Measurements from ENCODE around the gene TRAIP. TPM values are rescaled to one million over a fixed set of nuclear protein-coding genes. Genes with fewer than 3 reads are reported as not detected.
"Not testable (repeated sequence)": the region's sequence is repeated elsewhere in the genome, so short reads cannot be mapped to it uniquely, and the experiment has no call there.

The TRAIP gene
- total RNA-seq, 1 donor from 2014 or later = 3.2 TPM

DNA sequence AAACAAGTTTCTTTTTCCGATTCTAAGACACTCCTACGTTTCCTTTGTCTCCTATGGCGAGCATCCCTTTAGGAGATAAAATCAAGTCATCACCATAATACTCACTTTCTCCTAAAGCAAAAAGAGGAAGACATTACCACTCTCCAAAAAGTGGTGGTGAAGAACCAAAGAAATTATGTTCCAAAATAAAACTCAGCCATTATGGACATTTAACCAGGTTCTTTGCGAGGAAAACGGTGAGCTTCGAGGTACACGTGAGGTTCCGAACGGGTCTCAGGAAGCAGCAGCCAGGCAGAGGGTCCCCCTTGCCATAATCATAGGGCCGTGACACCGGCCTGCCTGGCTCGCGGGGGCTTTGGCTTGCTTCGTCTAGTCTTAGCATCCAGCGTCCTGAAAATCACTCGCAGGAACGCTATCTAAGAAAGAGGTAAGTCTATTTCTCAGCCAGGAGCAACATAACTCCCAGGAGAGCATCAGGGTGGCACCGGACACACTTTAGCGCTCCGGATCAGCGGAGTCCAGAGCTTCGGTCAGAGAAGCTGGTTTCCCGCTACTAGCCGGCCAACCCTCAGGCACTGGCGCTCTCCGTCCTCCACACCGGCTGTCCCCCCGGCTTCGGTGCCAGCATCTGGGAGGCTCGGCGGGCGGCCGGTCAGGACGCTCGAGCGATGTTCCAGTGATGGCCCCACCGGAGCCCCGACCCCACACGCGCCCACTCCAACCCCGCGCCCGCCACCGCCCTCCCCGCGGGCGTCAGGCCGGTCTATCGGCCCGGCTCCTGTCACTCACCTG lies 70.6 kb downstream of the TRAIP start:
- H3K27ac Mint-ChIP-seq (ENCODE audit: unreplicated experiment) = peak overlapping the region; percentile 79
- peaks cover 14% of the 10 kb centered on the region for H3K4me1 ChIP-seq (ENCODE audit: insufficient read depth, low read length)
- peaks cover 2% of the 10 kb centered on the region for H3K36me3 ChIP-seq (ENCODE audit: insufficient read depth, low read length)
- H3K9ac ChIP-seq (ENCODE audit: low read length) = peak overlapping the region; percentile 87
- peaks cover 2% of the 10 kb centered on the region for H3K9me3 Mint-ChIP-seq (ENCODE audit: unreplicated experiment)
- peaks cover 13% of the 10 kb centered on the region for H4K20me1 ChIP-seq (ENCODE audit: insufficient read depth, low read length)
- peak overlapping the region; percentile 80 for H3K4me3 ChIP-seq (ENCODE audit: insufficient read depth, low read depth, low read length)
- H3K36me3 Mint-ChIP-seq (ENCODE audit: low read depth, unreplicated experiment) = peaks cover 7% of the 10 kb centered on the region
- peak overlapping the region; percentile 86 for H3K27ac ChIP-seq (ENCODE audit: low read depth, low read length)
- no peak for TF ChIP-seq EZH2 (IDR thresholded peaks at IDR 0.05; ENCODE audit: insufficient read depth, low read length)
- TF ChIP-seq, protein P1, sequence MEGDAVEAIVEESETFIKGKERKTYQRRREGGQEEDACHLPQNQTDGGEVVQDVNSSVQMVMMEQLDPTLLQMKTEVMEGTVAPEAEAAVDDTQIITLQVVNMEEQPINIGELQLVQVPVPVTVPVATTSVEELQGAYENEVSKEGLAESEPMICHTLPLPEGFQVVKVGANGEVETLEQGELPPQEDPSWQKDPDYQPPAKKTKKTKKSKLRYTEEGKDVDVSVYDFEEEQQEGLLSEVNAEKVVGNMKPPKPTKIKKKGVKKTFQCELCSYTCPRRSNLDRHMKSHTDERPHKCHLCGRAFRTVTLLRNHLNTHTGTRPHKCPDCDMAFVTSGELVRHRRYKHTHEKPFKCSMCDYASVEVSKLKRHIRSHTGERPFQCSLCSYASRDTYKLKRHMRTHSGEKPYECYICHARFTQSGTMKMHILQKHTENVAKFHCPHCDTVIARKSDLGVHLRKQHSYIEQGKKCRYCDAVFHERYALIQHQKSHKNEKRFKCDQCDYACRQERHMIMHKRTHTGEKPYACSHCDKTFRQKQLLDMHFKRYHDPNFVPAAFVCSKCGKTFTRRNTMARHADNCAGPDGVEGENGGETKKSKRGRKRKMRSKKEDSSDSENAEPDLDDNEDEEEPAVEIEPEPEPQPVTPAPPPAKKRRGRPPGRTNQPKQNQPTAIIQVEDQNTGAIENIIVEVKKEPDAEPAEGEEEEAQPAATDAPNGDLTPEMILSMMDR (IDR thresholded peaks at IDR 0.05; ENCODE audit: insufficient read depth, low read depth, low read length) = no peak
- peaks cover 50% of the 10 kb centered on the region for H3K79me2 ChIP-seq (ENCODE audit: insufficient read depth, low read length)
- H3K27me3 ChIP-seq (ENCODE audit: insufficient read depth, low read length) = no peaks in the 10 kb centered on the region
- no peaks in the 10 kb centered on the region for H3K9me3 ChIP-seq (ENCODE audit: insufficient read depth, low read depth, low read length)
- FAIRE-seq (no peak), DNase-seq (ENCODE audit: low read depth) (peak; percentile 30)
- H3K4me3 Mint-ChIP-seq (ENCODE audit: unreplicated experiment) = peak overlapping the region; percentile 91
- peak overlapping the region; percentile 86 for H3K4me2 ChIP-seq (ENCODE audit: low read length)
- H2AFZ ChIP-seq (ENCODE audit: low read depth, low read length) = peak overlapping the region; percentile 59
- H3K4me1 Mint-ChIP-seq (ENCODE audit: low read depth, unreplicated experiment) = peaks cover 14% of the 10 kb centered on the region
- no peaks in the 10 kb centered on the region for H3K27me3 Mint-ChIP-seq (ENCODE audit: low read depth, unreplicated experiment)

DNA sequence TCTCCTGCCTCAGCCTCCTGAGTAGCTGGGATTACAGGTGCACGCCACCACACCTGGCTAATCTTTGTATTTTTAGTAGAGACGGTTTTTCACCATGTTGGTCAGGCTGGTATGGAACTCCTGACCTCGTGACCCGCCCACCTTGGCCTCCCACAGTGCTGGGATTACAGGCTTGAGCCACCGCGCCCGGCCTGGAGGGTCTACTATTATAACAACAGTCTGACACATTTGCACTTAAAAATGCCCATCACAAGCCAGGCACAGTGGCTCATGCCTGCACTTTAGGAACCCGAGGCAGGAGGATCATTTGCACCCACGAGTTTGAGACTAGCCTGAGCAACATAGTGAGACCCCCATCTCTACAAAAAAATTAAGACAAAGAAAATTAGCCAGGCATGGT lies 74.1 kb downstream of the TRAIP start:
- not testable (repeated sequence) for H3K9me3 Mint-ChIP-seq (ENCODE audit: unreplicated experiment); H3K9ac ChIP-seq (ENCODE audit: low read length); H3K4me3 ChIP-seq (ENCODE audit: insufficient read depth, low read depth, low read length); H3K4me2 ChIP-seq (ENCODE audit: low read length); H2AFZ ChIP-seq (ENCODE audit: low read depth, low read length); H3K36me3 Mint-ChIP-seq (ENCODE audit: low read depth, unreplicated experiment); H3K27ac ChIP-seq (ENCODE audit: low read depth, low read length); H3K4me3 Mint-ChIP-seq (ENCODE audit: unreplicated experiment); H3K36me3 ChIP-seq (ENCODE audit: insufficient read depth, low read length); H3K27me3 ChIP-seq (ENCODE audit: insufficient read depth, low read length); H3K27me3 Mint-ChIP-seq (ENCODE audit: low read depth, unreplicated experiment); H3K9me3 ChIP-seq (ENCODE audit: insufficient read depth, low read depth, low read length); FAIRE-seq; H3K27ac Mint-ChIP-seq (ENCODE audit: unreplicated experiment); DNase-seq (ENCODE audit: low read depth)
- peaks cover 19% of the 10 kb centered on the region for H3K4me1 Mint-ChIP-seq (ENCODE audit: low read depth, unreplicated experiment)
- Histone ChIP-seq H3K79me2 (ENCODE audit: insufficient read depth, low read length) (peaks cover 80% of the 10 kb centered on the region), H4K20me1 (ENCODE audit: insufficient read depth, low read length) (peaks cover 41% of the 10 kb centered on the region), H3K4me1 (ENCODE audit: insufficient read depth, low read length) (peaks cover 12% of the 10 kb centered on the region)

DNA sequence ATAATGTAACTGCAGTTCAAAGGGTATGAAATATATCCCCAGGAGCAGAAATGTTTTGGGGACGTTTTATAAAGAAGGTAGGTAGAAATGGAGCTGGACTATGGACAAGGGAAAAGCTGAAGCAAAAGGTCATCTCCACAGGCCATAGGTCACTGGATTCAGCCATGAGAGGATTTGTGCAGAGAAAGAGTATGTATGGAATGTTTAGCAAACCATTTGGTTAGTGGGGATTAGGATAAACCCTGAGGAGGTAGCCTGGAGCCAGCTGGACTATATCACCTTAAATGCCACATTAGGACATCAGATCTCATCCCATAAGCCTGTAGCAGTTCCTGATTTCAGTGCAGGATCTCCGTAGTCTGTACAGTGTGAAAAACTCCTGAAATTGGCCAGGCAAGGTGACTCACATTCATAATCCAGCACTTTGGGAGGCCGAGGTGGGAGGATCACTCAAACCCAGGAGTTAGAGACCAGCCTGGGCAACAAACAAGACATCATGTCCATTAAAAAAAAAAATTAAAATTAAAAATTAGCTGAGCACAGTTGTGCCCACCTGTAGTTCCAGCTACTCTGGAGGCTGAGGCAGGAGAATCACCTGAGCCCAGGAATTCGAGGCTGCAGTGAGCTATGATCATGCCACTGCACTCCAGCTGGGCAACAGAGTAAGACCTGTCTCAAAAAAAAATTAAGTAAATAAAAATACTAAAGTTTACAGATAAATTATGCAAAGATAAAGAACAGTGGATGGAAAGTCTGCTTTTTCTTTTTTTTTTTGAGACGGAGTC lies 74.8 kb downstream of the TRAIP start:
- H3K4me2 ChIP-seq (ENCODE audit: low read length) = no peak overlapping the region

DNA sequence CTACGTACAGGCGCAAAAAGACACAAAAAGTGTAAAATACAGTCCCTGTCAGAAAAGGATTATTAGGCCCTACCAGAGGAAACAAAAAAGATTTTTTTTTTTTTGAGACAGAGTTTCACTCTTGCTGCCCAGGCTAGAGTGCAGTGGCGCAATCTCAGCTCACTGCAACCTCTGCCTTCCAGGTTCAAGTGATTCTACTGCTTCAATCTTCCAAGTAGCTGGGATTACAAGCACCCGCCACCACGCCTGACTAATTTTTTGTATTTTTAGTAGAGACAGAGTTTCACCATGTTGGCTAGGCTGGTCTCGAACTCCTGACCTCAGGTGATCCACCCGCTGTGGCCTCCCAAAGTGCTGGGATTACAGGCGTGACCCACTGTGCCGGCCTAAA lies 75.4 kb downstream of the TRAIP start:
- peaks cover 51% of the 10 kb centered on the region for H4K20me1 ChIP-seq (ENCODE audit: insufficient read depth, low read length)
- DNase-seq (ENCODE audit: low read depth); H3K36me3 Mint-ChIP-seq (ENCODE audit: low read depth, unreplicated experiment); H3K4me3 Mint-ChIP-seq (ENCODE audit: unreplicated experiment); H3K27me3 Mint-ChIP-seq (ENCODE audit: low read depth, unreplicated experiment); H3K4me3 ChIP-seq (ENCODE audit: insufficient read depth, low read depth, low read length); H3K9ac ChIP-seq (ENCODE audit: low read length); H3K27me3 ChIP-seq (ENCODE audit: insufficient read depth, low read length); H3K9me3 ChIP-seq (ENCODE audit: insufficient read depth, low read depth, low read length); H2AFZ ChIP-seq (ENCODE audit: low read depth, low read length); H3K36me3 ChIP-seq (ENCODE audit: insufficient read depth, low read length); FAIRE-seq; H3K4me2 ChIP-seq (ENCODE audit: low read length); H3K4me1 ChIP-seq (ENCODE audit: insufficient read depth, low read length); H3K9me3 Mint-ChIP-seq (ENCODE audit: unreplicated experiment); H3K27ac ChIP-seq (ENCODE audit: low read depth, low read length): not testable (repeated sequence)
- peak overlapping the region; percentile 29 for H3K27ac Mint-ChIP-seq (ENCODE audit: unreplicated experiment)
- H3K4me1 Mint-ChIP-seq (ENCODE audit: low read depth, unreplicated experiment) = peaks cover 19% of the 10 kb centered on the region
- peaks cover 89% of the 10 kb centered on the region for H3K79me2 ChIP-seq (ENCODE audit: insufficient read depth, low read length)

More for the DNA sequence above, 74.8 kb downstream of the TRAIP start:
- Mint-ChIP-seq H3K9me3 (ENCODE audit: unreplicated experiment) (peaks cover 2% of the 10 kb centered on the region), H3K4me1 (ENCODE audit: low read depth, unreplicated experiment) (peaks cover 19% of the 10 kb centered on the region), H3K36me3 (ENCODE audit: low read depth, unreplicated experiment) (peaks cover 7% of the 10 kb centered on the region), H3K27ac (ENCODE audit: unreplicated experiment) (no peak overlapping the region), H3K4me3 (ENCODE audit: unreplicated experiment) (peak overlapping the region; percentile 21), H3K27me3 (ENCODE audit: low read depth, unreplicated experiment) (no peaks in the 10 kb centered on the region)
- peaks cover 47% of the 10 kb centered on the region for H4K20me1 ChIP-seq (ENCODE audit: insufficient read depth, low read length)
- peaks cover 87% of the 10 kb centered on the region for H3K79me2 ChIP-seq (ENCODE audit: insufficient read depth, low read length)
- no peak for DNase-seq (ENCODE audit: low read depth)
- peaks cover 7% of the 10 kb centered on the region for H3K36me3 ChIP-seq (ENCODE audit: insufficient read depth, low read length)
- no peak overlapping the region for H2AFZ ChIP-seq (ENCODE audit: low read depth, low read length)
- no peaks in the 10 kb centered on the region for H3K9me3 ChIP-seq (ENCODE audit: insufficient read depth, low read depth, low read length)
- no peak overlapping the region for H3K9ac ChIP-seq (ENCODE audit: low read length)
- no peaks in the 10 kb centered on the region for H3K27me3 ChIP-seq (ENCODE audit: insufficient read depth, low read length)
- no peak overlapping the region for H3K27ac ChIP-seq (ENCODE audit: low read depth, low read length)
- peaks cover 7% of the 10 kb centered on the region for H3K4me1 ChIP-seq (ENCODE audit: insufficient read depth, low read length)
- no peak for FAIRE-seq
- no peak overlapping the region for H3K4me3 ChIP-seq (ENCODE audit: insufficient read depth, low read depth, low read length)
- TF ChIP-seq, protein P1 (IDR thresholded peaks at IDR 0.05; ENCODE audit: insufficient read depth, low read depth, low read length) = no peak

Measured in astrocyte (in vitro differentiated cells and primary cell).